Measurements from ENCODE around the gene NISCH.

The NISCH gene

GRCh38 chr3:52447512-52448355 is 7.7 kb upstream of the NISCH start:
- DNase-seq = no peak

GRCh38 chr3:52450489-52451236 is 4.7 kb upstream of the NISCH start:
- DNase-seq = no peak

DNA sequence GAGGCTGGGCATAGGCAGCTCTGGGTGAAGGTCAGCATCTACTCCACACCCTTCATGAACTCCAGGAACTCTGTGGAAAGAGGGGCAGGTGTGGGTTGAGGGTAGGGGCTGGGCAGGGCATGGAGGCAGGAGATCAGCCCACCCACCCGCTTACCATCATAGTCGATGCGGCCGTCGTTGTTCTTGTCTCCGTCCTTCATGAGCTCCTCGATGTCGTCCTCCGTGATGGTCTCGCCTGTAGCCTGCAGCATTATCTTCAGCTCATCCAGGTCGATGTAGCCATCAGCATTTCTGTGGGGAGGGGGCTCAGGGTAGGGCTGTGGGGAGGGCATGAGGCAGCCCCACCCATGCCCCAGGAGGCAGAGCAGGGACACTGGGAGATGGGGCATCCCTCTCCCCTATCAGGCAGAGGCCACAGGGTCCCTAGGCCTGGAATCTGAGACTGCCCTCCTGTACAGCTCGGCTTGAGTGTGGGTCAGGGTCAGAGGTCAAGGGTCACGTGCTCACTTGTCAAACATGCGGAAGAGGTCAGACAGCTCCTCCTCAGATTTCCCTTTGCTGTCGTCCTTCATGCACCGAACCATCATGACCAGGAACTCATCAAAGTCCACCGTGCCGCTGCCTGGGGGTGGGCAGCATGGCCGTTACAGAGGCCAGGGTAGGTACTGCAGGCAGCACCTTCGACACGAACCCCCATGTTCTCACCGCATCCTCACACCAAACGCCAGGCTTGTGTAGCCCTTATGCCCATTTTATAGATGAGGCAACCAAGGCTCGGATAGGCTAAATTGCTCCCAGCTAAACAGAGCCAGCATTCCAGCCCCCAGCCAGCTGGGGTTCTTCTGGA is 3.9 kb upstream of the NISCH start:
- no peak for DNase-seq

- DNase-seq = no peak
These were observed 3.3 kb upstream of the NISCH start for GRCh38 chr3:52452126-52452525.

- no peak for DNase-seq
These were observed 2.7 kb upstream of the NISCH start for GRCh38 chr3:52452570-52453221.

- no peak for DNase-seq
These were observed 1.7 kb upstream of the NISCH start, which contains the start of gene TNNC1 for GRCh38 chr3:52453496-52454249. TSS of gene TNNC1 (minus strand) at chr3:52454041. CDS start at chr3:52454015, 26 bp downstream.

GRCh38 chr3:52454250-52454937 is 1.0 kb upstream of the NISCH start:
- no peak for DNase-seq

GRCh38 chr3:52454938-52455282 is 494 bp upstream of the NISCH start:
- DNase-seq = no peak

DNA sequence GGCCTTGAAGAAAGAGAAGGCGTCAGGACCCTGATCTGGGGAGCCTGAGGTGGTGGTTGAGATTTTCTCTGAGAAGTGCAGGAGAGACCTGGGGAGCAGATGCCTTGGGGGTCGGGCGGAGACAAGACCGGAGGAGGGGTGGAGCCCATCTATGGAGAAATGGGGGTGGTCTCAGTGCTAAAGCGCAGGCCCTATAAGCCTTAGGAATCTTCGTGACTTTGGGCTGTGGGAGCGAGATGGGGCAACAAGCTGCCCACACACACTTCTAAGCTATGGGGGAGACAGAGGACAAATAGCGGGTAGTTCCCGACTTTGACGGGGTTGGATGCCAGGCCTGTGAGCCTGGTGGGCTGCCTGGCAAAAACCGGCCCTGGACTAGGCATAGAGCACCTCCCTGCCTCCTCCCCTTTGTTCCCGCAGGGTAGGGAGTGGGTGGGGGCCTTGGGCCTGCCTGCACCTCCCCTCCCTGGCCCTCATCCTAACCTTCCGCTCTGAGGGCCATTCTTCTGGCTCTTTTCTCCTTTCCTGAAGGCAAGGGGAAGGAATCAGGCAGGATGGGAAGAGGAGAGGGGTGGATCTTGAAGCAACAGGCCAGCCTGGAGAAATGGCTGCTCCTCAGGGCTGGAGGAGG is 880 bp downstream of the NISCH start:
- DNase-seq = no peak

DNA sequence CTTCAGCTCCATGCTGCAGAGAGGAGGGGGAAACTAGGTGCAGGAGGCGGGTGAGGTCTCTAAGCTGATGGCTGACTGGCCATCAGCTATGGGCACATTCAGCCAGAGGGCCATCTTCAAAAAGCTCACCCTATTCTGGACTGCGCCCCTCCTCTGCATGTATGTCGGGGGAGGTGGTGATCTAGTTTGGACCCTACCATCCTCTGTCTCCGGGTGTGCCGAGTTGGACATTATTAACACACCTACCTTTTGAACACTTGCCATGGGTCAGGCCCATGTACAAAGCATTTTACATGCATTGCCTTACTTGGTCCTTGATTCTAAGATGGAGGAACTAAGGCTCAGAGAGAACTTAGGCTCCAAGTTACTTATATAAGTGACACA is 1.4 kb downstream of the NISCH start:
- no peak for DNase-seq

- no peak for DNase-seq
These were observed 2.8 kb downstream of the NISCH start for GRCh38 chr3:52458031-52458760.

- DNase-seq = no peak
These were observed 3.6 kb downstream of the NISCH start for GRCh38 chr3:52458770-52459545.

GRCh38 chr3:52461874-52462273 is 6.5 kb downstream of the NISCH start:
- DNase-seq = no peak

DNA sequence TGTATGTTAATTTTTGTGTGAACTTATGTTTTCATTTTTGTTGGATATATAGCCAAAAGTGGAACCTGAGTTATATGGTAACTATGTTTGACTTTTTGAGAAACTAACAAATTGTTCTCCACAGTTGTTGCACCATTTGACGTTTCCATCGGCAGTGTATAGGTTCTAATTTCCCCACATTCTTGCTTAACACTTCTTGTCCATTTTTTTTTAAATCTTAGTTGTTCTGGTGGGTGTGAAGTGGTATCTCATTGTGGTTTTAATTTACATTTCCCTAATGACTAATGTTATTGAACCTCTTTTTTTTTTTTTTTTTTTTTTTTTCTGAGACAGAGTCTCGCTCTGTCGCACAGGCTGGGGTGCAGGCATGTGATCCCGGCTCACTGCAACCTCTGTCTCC is 8.0 kb downstream of the NISCH start:
- DNase-seq = no peak

- DNase-seq = no peak
These were observed 12.9 kb downstream of the NISCH start for GRCh38 chr3:52468336-52468735.

DNA sequence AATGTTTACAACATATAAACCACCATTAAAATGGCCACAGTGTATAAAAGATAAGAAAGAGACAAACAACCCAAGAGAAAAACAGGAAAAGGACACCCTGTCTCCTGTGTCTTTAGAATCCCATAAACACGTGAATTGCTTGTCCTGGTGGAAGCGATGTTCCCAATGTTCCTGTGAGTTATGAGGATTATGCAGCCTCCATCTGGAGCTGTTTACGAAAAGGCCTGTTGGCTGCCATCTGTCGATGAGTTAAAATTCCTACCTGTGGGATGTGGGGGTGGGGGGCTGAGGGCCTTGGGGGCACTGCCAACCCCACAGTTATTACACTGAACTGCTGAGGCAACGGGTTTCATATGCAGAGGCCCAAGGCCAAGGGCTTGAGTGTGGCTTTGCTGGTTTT is 13.6 kb downstream of the NISCH start:
- DNase-seq = no peak

- DNase-seq = no peak
These were observed 15.5 kb downstream of the NISCH start for GRCh38 chr3:52470920-52471319.

DNA sequence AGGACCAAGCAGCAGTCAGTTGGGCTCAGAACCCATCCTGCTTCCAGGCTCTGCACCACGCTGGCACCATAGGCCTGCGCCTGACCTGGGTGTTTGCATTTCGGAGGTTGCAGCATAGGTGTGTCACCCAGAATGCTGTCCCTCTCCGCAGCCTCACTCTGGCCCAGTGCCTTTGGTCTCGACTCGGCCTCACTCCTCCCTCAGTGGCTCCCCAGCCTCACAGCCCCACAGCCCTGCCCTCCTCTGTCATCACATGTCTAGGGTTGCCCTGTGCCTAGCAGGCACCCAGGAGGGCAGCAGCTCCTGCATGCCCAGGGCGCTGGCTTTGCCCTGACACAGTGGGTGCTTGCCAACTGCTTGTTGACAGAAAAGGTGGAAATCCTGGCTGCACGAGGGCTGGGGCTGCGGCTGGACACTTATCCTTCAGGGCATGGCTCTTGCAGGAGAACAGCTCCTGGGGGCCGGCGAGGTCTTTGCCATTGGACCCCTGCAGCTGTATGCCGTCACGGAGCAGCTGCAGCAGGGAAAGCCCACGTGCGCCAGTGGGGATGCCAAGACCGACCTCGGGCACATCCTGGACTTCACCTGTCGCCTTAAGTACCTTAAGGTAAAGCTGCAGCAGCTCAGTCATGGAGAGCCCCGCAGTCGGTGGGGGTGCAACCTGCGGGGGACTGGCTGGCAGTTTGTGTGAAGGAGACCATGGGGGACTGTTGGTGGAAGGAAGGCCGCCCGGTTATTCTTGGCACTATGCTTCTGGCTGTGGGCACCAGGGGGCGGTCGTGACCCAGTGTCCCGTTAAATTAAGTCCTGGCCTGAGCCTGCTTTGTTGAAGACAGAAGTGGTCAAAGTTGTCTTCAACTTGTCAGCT is 16.2 kb downstream of the NISCH start:
- DNase-seq = no peak

Data from T-helper 1 cell (primary cell).